Heart left ventricle (tissue), 13 donors: ENCODE data around the gene GRAMD1B.

Source experiments
- POLR2A ChIP-seq, 2 donors: fragments of 450-650 bp; IDR thresholded peaks; one replicate each; pipeline ENCODE4 v1.6.1; 2017; ENCODE audit warnings: antibody characterized with exemption in 2 of 2, mild to moderate bottlenecking in 2 of 2, moderate library complexity in 2 of 2
- TF ChIP-seq, protein P1 (sequence below), 12 donors: fragments of 200-600 bp; sonication (generic) in 4 of 12; IDR thresholded peaks; one replicate each; pipeline versions ENCODE4 v1.5.0 to v1.8.0; 2018 to 2022; ENCODE audit warnings: antibody characterized with exemption in 12 of 12, mild to moderate bottlenecking in 5 of 12
- donor health status: ischemic (EF 13 %, LVEDD 7.1; RV severe dilation, severe dysfunction).
- donor health status: DM: no; HTN: yes; CAD: no.
- donor health status: DM: no; HTN: no; CAD: no.
- donor health status: ischemic (EF 25% LVEDD 6.9; RV normal size, moderate dysfunction).
- donor health status: ischemic (EF 25% LVEDD 5.7; RV mildly dilated, moderate dysfunction).
- donor health status: ischemic (EF 35%, LVEDD 5.7; RV mildly dilated, moderate dysfunction).
- donor health status: nonischemic (EF 11% LVEDD 7.7; RV severe dilation, severe dysfunction).
- donor health status: DM: yes; HTN: yes; CAD: no.
- donor health status: PGD.
- donor health status: ischemic (EF 29% LVEDD 5.4; RV normal size, mild dysfunction).
- donor health status: nonischemic (EF 23%, LVEDD 6.1; RV moderate dilation, normal function).

DNA sequence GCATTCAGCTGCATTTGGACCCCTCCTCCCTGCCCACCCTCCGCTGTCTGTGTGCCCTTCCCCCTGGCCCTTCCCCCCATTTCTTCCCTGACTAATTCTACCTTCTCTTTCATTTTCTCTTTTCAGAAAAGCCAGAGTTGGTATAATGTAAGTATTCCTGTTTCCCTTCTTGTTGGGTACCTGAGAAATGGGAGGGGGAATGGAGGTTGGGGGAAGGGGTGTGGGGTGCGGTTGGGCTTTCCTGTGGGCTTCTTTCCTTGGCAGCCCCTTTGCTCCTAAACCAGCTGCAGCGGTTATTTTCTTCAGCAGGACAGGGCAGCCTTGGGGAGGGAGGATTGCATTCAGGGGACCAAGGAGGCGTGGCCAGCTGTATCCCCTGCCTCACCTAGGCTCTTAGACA is 154.1 kb downstream of the GRAMD1B start:
- TF ChIP-seq, protein P1, sequence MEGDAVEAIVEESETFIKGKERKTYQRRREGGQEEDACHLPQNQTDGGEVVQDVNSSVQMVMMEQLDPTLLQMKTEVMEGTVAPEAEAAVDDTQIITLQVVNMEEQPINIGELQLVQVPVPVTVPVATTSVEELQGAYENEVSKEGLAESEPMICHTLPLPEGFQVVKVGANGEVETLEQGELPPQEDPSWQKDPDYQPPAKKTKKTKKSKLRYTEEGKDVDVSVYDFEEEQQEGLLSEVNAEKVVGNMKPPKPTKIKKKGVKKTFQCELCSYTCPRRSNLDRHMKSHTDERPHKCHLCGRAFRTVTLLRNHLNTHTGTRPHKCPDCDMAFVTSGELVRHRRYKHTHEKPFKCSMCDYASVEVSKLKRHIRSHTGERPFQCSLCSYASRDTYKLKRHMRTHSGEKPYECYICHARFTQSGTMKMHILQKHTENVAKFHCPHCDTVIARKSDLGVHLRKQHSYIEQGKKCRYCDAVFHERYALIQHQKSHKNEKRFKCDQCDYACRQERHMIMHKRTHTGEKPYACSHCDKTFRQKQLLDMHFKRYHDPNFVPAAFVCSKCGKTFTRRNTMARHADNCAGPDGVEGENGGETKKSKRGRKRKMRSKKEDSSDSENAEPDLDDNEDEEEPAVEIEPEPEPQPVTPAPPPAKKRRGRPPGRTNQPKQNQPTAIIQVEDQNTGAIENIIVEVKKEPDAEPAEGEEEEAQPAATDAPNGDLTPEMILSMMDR (IDR thresholded peaks at IDR 0.05) = no peak
- TF ChIP-seq POLR2A (IDR thresholded peaks at IDR 0.05) = no peak
